Inferior parietal cortex (tissue), 1 donor: ENCODE measurements around the gene ZNF787.
"Not testable (repeated sequence)": the region's sequence is repeated elsewhere in the genome, so short reads cannot be mapped to it uniquely, and the experiment has no call there.

Source experiments
- DNase-seq: peaks from one replicate; pipeline ENCODE4 v3.0.0-alpha.2; 2016; ENCODE audit errors: extremely low spot score

Gene ZNF787

GRCh38 chr19:56105831-56106396 is 15.2 kb downstream of the ZNF787 start:
- not testable (repeated sequence) for DNase-seq

GRCh38 chr19:56105090-56105701 is 15.9 kb downstream of the ZNF787 start:
- DNase-seq: peak; percentile 47

- no peak for DNase-seq
These were observed 16.7 kb downstream of the ZNF787 start for GRCh38 chr19:56104423-56104822.

GRCh38 chr19:56103027-56103614 is 18.0 kb downstream of the ZNF787 start:
- DNase-seq: no peak

GRCh38 chr19:56101746-56102535 is 19.2 kb downstream of the ZNF787 start:
- DNase-seq: no peak

- no peak for DNase-seq
These were observed 20.0 kb downstream of the ZNF787 start for GRCh38 chr19:56101095-56101494.

- no peak for DNase-seq
These were observed 21.2 kb downstream of the ZNF787 start for GRCh38 chr19:56099638-56100539.

GRCh38 chr19:56098731-56099568 is 22.1 kb downstream of the ZNF787 start:
- no peak for DNase-seq

GRCh38 chr19:56098237-56098636 is 22.9 kb downstream of the ZNF787 start:
- DNase-seq: not testable (repeated sequence)

GRCh38 chr19:56097776-56098175 is 23.3 kb downstream of the ZNF787 start:
- no peak for DNase-seq

GRCh38 chr19:56097306-56097705 is 23.8 kb downstream of the ZNF787 start:
- DNase-seq: no peak

- no peak for DNase-seq
These were observed 24.4 kb downstream of the ZNF787 start for GRCh38 chr19:56096665-56097064.

GRCh38 chr19:56094449-56094848 is 26.6 kb downstream of the ZNF787 start:
- DNase-seq: no peak

GRCh38 chr19:56092685-56093631 is 28.1 kb downstream of the ZNF787 start:
- DNase-seq: no peak

- DNase-seq: no peak
These were observed 29.1 kb downstream of the ZNF787 start for GRCh38 chr19:56091751-56092546.

- peak; percentile 44 for DNase-seq
These were observed 30.0 kb downstream of the ZNF787 start for GRCh38 chr19:56091066-56091490.

GRCh38 chr19:56089344-56089743 is 31.8 kb downstream of the ZNF787 start:
- no peak for DNase-seq

GRCh38 chr19:56088497-56089215 is 32.4 kb downstream of the ZNF787 start:
- no peak for DNase-seq
